Measurements from ENCODE around the gene ST3GAL5.
"Not testable (repeated sequence)": the region's sequence is repeated elsewhere in the genome, so short reads cannot be mapped to it uniquely, and the experiment has no call there.

The ST3GAL5 gene

DNA sequence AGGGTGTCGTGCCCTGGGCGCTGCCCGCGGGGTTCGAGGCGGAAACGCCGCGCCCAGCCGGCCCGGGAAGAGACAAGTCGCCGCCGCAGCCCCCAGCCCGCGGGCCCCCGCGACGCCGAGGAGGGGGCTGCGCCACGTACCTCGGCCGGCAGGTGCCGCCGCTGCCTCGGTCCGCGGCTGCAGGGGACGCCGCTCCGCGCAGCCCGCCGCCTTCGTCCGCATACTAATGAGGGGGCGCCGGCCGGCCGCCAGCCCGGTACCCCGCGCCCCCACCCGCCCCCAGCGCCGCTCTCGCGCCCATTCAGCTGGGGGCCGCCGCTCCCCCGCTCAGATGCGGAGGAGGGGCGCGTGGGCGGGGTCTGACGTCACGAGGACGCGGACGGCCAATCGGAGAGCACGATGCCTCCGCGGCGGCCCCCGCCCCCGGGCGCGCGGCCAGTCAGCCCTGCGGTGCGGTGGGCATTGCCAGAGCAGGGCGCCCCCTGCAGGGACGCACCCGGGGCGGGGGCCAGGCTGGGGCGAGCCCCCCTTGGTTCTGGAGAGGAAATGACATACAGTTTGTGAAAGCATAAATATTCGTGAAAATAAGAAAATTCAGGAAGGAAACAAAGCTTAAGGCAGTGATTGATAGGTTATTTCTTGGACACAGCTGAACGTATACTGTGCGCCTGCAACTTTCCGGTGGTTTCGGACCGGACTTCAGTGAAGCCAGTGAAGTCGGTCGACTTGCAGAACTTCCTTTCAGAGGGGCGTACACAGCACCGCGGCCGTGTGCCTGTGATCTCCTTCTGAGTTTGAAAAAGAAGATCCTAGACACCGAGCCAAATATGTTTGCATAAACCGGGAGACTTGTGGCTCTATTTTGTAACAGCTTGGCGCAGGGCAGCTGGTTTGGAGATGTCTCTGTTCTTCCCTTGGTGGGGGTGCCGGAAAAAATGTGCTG lies at the start of gene ST3GAL5:
TSS of gene ST3GAL5 (minus strand) at position 307 of the 943 bp plus-strand sequence. CDS start at position 222, 85 bp downstream.
- DNase-seq (ENCODE audit: low read depth) = peak; percentile 91

DNA sequence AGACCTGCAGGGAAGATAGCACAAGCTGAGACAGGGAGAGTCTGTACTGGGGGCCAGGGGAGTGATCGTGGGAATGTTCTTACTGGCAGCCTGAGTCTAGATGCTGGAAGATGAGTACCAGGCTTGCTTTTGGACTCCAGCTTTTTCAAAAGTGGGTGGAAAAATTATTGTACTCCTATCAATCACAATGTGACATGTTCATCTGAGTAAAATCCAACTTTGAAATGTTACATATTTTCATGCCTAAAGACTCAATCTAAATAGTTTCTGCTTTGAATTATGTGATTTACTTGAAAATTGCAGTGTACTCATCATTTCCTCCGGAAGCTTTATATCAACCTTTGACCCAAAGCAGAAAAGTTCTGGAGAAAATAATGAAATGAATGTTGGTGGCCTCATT lies 49.7 kb upstream of the ST3GAL5 start:
- DNase-seq (ENCODE audit: low read depth) = no peak

DNA sequence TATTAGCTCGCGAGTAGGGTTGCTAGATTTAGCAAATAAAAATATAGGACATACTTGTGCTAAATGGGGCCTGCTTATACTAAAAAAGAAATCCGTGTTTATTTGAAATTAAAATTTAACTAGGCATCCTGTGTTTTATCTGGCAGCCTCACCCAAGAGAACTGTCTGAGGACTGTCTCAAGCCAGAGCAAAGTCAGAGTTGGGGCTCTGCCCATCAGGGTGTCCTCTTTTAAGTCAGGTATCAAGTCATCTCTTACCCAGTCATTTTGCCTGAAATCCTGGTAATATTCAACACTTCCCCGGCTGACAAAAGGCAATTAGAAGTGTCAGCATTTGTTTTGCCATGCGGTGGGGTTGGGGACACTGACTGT lies 48.3 kb upstream of the ST3GAL5 start:
- DNase-seq (ENCODE audit: low read depth) = no peak

DNA sequence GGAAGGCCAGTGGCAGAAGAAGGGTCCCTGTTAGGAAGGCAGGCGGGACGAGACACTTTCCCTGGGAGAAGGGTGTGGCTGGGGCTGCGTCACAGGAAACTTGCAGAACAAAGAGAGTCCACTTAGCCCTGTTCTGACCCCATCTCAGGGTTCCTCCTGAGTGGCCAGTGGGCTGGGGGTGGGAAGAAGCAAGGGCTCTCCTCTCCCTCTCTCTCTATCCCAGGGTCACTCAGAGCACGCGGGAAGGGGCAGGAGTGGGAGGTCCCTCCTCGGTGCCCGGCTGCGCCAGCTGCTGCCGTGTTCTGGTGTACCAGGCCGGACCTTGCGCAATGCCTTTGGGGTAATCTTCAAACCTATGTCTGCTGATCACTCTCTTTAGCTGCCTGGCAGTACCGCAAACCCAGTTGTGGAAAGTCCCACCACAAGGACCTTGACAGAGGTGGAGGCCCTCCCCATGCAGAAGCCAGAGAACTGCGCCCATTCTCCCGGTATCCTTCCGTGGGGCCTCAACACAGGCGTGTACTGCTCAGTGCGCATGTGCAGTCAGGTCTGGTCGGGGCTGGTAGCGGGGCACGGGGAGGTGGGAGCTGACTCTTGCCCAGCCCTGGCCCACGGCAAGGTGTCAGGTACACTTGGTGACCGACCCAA lies 47.8 kb upstream of the ST3GAL5 start:
- no peak for DNase-seq (ENCODE audit: low read depth)

DNA sequence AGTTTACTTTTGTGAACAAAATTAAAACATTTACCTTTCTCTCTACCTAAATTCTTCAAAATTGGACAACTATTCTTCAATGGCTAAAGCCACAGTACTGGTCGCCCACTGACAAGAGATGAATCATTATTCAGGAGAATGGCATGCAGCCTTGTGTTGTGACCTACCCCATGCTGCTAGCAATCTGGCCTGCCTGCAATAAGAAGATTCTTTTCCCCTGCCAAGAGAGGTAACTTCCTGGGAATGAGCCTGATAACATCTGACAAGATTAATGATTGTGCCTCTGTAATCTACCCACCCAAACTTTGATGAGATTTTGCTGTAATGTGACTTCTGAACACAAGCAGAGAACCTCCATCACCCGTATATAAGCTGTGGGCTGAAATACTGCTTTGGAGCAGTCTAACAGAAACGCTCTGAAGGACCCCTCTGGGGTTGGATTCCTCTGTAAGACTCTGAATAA lies 47.0 kb upstream of the ST3GAL5 start:
- DNase-seq (ENCODE audit: low read depth) = no peak

DNA sequence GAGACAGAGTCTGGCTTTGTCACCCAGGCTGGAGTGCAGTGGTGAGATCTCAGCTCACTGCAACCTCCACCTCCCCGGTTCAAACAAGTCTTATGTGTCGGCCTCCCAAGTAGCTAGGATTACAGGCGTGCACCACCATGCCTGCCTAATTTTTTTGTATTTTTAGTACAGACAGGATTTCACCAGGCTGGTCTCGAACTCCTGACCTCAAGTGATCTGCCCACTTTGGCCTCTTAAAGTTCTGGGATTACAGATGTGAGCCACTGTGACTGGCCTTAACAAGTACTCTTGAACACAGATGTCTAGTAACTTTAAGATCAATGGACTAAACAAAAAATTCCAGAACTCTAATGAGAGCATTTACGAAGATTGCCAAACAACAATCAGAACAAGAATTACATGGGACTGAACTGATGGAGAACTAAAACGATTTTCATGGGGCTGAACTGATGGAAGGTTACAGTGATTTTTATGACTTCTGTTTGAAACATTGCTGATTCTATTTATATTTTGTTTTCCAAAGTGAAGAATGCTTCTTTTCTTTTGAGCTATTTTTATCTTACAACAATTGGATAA lies 46.5 kb upstream of the ST3GAL5 start:
- no peak for DNase-seq (ENCODE audit: low read depth)

DNA sequence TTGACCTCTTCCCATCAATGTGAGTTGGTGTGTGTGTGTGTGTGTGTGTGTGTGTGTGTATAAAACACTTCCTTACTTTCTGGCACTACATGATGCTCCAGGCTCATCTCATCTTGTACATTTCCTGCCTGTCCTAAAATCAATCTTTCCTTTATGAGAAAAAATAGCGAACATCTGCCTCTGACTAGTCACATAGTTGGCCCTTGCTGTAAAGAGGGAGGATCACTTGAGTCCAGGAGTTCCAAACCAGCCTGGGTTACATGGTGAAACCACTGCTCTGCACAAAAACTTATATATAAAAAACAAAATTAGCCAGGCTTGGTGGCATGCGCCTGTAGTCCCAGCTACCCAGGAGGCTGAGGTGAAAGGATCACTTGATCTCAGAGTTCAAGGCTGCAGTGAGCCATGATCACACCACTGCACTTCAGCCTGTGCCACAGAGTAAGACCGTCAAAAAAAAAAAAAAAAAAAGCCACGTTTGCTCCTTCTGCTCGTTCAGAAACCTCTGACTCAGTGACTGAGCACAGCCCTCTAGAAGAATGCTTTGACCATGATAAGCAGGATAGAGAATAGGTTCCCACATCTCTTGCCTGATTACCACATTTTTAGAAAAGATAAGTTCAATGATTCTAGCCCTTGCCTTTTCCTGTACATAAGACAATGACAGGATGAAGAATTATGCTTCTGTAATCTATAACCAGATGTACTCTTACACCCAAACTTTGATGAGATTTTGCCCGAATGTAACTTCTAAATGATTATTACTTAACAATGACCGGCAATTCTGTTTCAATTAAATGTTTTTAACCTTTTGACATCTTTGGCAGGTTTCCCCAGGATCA lies 45.2 kb upstream of the ST3GAL5 start:
- no peak for DNase-seq (ENCODE audit: low read depth)

DNA sequence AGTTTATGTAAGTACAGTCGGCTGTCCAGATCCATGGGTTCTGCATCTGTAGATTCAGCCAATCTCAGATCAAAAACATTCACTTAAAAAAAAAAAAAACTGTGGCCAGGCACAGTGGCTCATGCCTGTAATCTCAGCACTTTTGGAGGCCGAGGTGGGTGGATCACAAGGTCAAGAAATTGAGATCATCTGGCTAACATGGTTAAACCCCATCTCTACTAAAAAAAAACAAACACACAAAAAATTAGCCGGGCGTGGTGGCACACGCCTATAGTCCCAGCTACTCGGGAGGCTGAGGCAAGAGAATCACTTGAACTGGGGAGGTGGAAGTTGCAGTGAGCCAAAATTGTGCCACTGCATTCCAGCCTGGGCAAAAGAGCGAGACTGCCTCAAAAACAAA lies 42.4 kb upstream of the ST3GAL5 start:
- DNase-seq (ENCODE audit: low read depth) = not testable (repeated sequence)

DNA sequence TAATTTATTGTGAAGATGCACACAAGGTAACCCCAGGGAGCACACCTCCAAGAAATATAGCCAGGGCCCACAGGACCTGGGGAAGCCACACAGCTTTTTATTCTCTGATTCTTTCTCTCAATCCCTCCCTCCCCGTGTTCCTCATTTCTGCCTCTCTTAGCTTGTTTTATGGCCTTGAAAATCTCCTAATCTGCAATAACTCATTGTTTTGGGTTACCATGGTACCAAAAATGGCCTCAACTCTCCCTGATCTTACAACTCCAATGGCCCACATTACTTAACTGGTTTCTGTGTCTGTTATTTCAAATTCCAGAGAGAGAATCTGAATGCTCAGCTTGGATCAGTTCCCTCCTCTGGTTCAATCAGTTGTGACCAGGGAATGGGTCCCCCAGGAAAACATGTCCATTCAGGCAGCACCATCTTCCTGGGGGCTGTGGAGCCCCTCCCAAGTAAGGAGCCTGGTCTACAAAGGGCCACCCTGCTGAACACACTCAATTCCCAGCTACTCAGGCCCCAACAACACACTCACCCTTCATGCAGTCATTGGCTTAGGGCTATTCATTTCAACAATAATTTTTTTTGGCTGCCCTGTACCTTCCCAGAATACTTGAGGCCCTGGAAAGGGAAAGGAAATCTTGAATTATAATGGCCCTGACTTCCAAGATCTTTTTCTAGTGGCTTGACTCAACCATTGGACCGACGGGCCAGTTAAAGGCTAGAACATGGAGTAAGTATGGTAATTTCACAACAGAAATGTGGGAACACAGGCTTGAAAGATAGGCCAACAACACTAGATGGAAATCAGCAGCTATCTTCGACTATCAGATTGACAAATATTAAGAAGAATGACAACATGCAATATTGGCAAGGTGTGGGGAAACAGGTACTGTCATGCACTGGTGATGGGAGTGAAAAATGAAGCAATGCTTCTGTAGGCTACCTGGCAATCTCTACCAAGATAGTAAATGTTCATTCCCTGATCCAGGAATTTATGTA lies 41.6 kb upstream of the ST3GAL5 start:
- DNase-seq (ENCODE audit: low read depth) = no peak

DNA sequence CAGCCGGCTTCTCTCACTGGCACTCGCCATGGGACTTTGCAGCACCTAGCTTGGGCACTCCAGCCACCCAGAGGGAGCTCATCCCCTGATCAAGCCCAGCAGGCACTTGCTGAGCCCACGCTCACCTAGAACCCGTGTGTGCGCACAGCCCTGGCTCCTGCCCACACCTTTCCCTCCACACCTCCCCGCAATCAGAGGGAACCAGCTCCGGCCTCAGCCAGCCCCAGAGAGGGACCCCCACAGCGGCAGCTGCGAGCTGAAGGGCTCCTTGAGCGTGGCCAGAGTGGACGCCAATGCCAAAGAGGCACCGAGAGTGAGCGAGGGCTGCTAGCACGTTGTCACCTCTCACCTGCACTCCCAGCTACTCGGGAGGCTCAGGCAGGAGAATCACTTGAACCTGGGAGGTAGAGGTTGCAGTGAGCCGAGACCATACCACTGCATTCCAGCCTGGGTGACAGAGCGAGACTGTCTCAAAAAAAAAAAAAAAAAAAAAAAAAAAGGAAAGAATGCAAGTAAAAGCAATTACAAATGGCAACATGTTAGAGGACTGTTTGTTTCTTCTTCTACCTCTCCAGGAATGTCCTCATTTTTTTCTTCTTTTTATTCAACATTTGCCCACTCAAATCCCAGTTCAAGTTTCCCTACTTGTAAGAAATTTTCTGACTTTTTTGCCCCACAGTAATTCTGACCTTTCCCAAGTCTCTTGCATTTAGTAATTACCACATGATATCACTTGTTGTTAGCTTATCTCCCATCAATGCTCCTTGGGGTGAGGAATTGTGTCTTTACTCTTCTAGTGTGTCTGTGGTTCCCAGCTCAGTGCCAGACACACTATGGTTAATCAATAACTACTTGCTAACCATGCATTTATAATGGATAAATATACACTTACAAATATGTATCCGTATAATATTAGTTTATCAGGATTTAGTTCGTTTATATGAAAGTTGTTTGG lies 40.6 kb upstream of the ST3GAL5 start:
- DNase-seq (ENCODE audit: low read depth) = no peak

DNA sequence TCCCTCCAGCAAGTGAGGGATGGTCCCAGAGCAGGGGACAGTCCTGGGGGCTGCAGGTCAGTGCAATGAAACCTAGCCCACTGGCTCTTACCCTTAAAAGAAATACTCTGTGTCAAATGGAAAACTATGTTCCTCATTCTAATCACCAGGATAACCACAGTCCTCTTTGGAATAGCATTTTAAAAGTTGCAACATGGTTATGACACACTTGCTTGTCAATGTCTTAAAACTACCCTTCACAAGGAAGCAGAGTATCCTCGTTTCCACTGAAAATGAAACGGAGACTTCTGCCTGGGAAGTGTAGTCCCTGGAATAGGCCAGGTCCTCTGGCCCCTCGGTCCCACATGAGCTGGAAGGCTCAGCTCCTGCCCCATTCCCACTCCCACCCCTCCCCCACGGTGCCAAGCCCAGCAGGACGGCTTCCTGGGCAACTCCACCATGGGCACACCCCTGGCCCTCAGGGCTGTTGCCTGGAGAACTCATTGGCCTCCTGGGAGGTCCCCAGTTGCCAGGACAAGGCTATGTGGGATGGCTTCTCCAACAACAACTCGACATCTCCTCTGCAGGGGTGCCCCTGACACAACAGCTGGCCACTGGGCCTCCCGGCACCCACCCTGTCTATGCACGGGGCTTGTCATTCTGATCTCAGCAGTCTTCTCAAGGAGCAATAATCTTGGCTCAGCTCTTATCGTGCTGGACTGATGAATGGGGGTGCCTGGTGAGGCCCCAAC lies 38.3 kb upstream of the ST3GAL5 start:
- DNase-seq (ENCODE audit: low read depth) = no peak

DNA sequence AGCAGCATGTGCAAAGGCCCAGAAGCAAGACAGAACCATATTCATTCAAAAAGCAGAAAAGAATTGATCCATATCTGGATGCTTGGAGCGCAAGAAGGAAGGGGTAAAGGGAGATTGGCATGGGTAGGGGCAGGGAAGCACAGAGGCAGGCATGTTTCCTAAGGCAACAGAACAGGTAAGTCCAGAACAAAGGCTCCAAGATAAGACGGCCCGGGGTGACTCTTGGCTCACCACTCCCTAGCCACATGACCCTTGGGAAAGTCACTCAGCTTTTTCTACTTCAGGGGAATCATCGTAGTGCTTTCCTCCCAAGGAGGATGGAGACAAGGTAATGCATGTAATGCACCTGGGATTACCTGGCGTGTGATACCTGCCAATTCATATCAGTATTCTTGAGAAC lies 37.7 kb upstream of the ST3GAL5 start:
- DNase-seq (ENCODE audit: low read depth) = no peak

DNA sequence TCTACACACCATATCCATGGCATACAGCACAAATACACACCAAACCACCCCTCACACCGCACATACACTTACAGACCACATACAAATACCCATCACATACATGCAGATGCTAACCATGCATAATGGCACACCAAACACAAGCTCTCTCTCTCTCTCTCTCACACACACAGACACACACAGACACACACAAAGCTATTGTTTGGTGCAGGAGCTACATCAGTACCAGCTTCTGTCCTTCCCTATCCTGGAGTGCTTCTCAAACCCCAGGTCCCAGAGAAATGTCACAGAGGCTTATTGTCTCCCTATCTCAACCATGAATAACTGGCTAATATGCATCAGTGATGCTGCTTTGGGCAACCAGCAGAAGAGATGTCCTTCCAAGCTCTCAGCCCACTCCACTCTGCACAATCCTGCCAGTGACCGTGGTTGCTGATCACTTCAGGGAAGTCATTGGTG lies 36.5 kb upstream of the ST3GAL5 start:
- DNase-seq (ENCODE audit: low read depth) = no peak

DNA sequence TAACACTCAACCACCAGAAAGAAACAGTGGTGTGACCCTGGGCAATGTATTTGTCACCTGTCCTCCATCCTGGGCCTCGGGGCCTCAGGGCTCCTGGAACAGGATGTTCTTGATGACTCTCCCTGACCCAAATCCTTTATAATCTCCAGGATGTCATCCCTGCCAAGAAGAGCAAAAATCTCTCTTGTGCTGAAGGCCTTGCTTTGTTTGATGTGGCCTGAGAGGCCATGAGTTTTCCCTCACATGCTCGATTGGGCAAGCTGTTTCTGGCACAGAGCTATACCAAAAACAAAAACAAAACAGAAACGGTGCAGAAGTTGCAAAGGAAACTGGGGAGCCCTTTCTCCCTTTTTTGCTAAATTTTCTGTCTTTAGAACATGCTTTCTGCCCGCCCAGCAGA lies 35.7 kb upstream of the ST3GAL5 start:
- DNase-seq (ENCODE audit: low read depth) = no peak

DNA sequence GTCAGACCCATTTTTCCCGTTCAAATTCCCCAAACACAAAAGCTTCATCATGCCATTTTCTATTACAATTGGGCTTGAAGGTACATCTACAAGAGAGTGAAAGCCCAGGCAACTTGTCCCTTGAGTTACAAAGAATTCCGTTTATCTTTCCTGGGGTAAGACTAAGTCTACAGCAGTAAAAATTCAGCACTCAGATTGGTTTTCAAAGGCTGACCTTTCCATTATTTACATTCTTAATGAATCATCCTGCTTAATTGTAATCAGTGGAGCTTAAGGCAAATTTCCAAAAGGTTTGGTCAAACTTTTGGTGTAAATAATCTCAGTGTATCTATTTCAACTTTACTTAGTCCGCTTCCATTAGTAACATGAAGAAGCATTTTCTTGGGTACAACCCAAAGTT lies 33.4 kb upstream of the ST3GAL5 start:
- DNase-seq (ENCODE audit: low read depth) = no peak

DNA sequence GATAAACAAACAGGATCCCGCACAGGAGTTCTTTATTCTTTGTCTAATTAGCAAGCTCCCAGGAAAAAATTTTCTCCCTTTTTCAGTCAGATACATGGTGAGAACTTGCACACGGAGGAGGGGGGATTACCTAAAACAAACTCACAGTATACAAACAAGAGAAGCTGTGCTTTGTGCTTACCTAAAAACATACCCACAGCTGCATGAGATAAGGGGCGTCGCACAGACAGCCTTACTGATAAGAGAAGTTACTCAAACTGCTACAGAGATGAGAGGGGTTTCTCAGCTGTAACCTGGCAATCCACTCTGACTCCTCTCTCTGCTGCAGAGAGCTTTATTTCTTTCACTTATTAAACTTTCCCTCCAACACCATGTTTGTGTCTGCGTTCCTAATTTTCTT lies 32.9 kb upstream of the ST3GAL5 start:
- no peak for DNase-seq (ENCODE audit: low read depth)

DNA sequence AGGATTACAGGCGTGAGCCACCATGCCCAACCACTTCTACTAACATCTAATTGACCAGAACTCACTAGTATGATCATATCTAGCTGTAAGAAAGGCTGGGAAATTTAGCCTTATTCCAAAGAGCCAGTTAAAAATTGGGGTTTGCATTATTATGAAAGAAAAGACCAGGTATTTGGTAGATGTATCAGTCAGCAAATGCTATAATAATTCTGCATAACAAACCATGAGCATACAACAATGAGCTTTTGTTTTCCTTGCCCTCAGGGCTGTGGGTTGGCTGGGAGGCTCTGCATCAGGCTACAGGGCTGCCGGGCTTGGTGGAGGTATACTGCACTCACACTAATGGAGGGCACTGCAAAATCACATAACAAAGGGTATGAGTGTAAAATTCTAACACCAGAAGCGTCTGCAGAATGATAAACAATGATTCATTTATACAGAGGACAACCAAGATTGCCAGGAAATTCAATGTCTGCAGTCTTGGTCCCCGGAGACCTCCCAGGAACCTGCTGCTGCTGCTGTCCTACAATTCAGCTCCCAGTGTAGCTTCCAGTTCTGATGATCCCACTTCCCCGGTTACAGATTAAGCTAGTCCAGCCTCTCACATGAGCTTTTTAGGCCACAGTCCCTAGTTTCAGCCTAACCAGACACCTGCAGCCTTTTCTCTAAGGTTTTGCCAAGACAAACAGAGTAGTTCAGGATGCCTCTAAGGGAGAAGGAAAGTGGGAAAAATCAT lies 32.2 kb upstream of the ST3GAL5 start:
- no peak for DNase-seq (ENCODE audit: low read depth)
